GM12892 (cell line): ENCODE data around the gene RPTOR.

Source experiments
- POLR2A ChIP-seq: IDR thresholded peaks from 2 replicates; pipeline ENCODE4 v1.6.1; 2011; ENCODE audit warnings: low read depth, low read length, control low read depth
- POLR2AphosphoS5 ChIP-seq: IDR thresholded peaks from 2 replicates; pipeline ENCODE4 v1.6.1; 2011; ENCODE audit warnings: low read depth, low read length, control low read depth
- TAF1 ChIP-seq: IDR thresholded peaks from 2 replicates; pipeline ENCODE4 v1.6.1; 2011; ENCODE audit warnings: low read depth, mild to moderate bottlenecking, control low read depth, low read length, borderline replicate concordance

DNA sequence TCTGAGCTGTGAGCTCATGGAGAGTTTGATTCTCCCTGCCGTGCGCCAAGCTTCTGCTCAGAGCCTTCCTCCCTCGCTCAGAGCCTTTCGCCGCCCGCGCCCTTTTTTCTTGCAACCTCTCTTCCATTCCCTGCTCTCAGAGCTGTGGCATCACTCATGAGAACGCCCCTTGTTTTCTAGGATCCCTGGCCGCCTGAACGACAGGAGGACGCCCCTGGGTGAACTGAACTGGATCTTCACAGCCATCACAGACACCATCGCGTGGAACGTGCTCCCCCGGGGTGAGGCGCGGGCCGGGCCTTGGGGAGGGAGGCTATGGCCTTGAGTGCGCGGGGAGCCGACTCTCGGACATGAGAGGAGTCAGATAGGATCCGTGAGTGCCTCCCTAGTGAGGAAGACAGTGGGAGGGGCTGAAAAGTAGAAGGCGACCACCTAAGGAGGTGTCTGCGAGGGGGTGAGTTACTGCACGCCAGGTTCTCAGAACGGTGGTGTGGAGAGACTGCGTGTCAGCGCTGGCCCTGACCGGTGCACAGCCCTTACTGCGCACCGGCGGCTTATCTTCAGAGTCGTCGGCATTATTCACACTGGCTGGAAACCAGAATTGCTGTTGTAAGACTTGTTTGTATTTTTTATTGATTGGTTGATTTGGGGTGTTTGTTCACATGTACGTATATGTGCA lies 277.5 kb downstream of the RPTOR start:
- no peak for TF ChIP-seq POLR2AphosphoS5
- no peak for TF ChIP-seq POLR2A
- TF ChIP-seq TAF1: no peak
